ENCODE measurements around the gene KCNQ1.

The KCNQ1 gene

DNA sequence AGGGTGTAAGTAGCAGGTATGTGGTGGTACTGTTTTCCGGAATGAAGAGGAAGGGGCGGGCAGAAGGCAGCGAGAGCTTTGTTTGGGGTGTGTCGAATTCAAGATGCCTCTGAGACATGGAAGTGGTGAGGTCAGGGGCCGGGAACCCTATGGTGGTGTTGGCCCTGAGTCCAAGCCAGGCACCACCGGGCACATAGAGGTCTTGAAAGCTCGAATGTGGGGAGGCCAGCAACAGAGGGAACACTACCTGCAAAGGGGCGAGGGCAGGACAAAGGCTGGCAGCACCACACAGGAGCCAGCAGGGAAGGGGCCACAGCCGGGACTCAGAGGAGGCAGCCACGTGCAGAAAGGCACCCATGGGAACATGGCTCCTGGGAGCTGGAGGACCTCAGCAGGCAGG, 383.0 kb downstream of the KCNQ1 start:
- Histone ChIP-seq H3K4me3 (ENCODE audit: low read length, poor library complexity, severe bottlenecking) (no peak overlapping the region), H3K27me3 (ENCODE audit: insufficient read depth, low read length, poor library complexity, severe bottlenecking) (no peaks in the 10 kb centered on the region), H3K79me2 (ENCODE audit: insufficient read depth, low read length) (no peaks in the 10 kb centered on the region), H4K20me1 (ENCODE audit: insufficient read depth, low read length, poor library complexity, severe bottlenecking) (no peaks in the 10 kb centered on the region), H3F3A (ENCODE audit: low read depth) (no peaks in the 10 kb centered on the region), H3K4me1 (ENCODE audit: insufficient read depth, low read length, poor library complexity, severe bottlenecking) (no peaks in the 10 kb centered on the region), H3K9me3 (ENCODE audit: insufficient read depth, low read depth, low read length) (peaks cover 21% of the 10 kb centered on the region; the same call in 1 of the 2 replicates), H2AFZ (ENCODE audit: low read length) (no peak overlapping the region), H3K9ac (ENCODE audit: low read depth, low read length, poor library complexity, severe bottlenecking) (no peak overlapping the region), H3K4me2 (ENCODE audit: low read depth, low read length, poor library complexity, severe bottlenecking) (no peak overlapping the region), H3K36me3 (ENCODE audit: insufficient read depth, low read length) (0 out of 2 replicates have a peak, but pooled peaks cover 3% of the 10 kb centered on the region), H3K9me2 (replicated peaks; ENCODE audit: low read depth, low read length) (no peaks in the 10 kb centered on the region)
- TF ChIP-seq EZH2phosphoT487 (IDR thresholded peaks at IDR 0.05; ENCODE audit: borderline replicate concordance), result no peak
- TF ChIP-seq, protein P1, sequence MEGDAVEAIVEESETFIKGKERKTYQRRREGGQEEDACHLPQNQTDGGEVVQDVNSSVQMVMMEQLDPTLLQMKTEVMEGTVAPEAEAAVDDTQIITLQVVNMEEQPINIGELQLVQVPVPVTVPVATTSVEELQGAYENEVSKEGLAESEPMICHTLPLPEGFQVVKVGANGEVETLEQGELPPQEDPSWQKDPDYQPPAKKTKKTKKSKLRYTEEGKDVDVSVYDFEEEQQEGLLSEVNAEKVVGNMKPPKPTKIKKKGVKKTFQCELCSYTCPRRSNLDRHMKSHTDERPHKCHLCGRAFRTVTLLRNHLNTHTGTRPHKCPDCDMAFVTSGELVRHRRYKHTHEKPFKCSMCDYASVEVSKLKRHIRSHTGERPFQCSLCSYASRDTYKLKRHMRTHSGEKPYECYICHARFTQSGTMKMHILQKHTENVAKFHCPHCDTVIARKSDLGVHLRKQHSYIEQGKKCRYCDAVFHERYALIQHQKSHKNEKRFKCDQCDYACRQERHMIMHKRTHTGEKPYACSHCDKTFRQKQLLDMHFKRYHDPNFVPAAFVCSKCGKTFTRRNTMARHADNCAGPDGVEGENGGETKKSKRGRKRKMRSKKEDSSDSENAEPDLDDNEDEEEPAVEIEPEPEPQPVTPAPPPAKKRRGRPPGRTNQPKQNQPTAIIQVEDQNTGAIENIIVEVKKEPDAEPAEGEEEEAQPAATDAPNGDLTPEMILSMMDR (conservative IDR thresholded peaks at IDR 0.05; ENCODE audit: low read length), result no peak

DNA sequence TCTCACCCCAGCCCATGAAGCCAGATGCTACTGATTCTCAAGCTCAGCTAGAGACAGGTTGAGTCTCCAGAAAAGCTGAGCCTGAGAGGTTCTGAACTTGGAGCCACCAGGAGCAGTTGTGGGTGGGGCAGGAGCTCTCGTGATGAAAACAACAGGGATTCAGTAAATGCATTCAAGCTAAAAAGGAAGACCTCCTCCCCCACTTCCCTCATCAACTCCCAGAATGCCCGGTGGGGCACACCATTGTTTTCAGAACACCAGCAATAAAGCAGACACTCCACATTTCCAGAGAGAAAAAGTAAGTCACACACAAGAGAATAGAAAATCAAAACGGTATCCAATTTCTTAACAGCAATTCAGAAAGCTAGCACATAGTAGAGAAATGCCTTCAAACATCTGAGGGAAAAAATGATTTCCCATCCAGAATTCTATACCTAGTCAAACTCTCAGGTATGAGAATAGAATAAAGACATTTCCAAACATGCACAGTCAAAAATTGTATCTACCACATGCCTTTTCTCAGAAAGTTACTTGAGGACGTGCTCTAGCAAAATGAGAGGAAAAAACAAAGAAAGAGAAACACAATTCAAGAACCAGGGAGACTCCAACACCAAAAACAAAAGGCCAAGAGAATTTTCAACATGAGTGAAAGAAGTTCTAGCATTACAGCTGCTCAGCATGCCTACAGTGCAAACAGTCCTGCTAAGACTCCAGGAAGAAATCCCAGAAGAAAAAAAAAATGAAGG, 383.9 kb downstream of the KCNQ1 start:
- Histone ChIP-seq H3K9me3 (ENCODE audit: insufficient read depth, low read depth, low read length) (peaks cover 13% of the 10 kb centered on the region; the same call in 1 of the 2 replicates), H3K9me2 (replicated peaks; ENCODE audit: low read depth, low read length) (no peaks in the 10 kb centered on the region), H3K4me3 (ENCODE audit: low read length, poor library complexity, severe bottlenecking) (no peak overlapping the region), H3K4me2 (ENCODE audit: low read depth, low read length, poor library complexity, severe bottlenecking) (no peak overlapping the region), H3K4me1 (ENCODE audit: insufficient read depth, low read length, poor library complexity, severe bottlenecking) (no peaks in the 10 kb centered on the region), H3K36me3 (ENCODE audit: insufficient read depth, low read length) (no peaks in the 10 kb centered on the region), H3K27me3 (ENCODE audit: insufficient read depth, low read length, poor library complexity, severe bottlenecking) (no peaks in the 10 kb centered on the region), H4K20me1 (ENCODE audit: insufficient read depth, low read length, poor library complexity, severe bottlenecking) (no peaks in the 10 kb centered on the region), H3K79me2 (ENCODE audit: insufficient read depth, low read length) (no peaks in the 10 kb centered on the region), H2AFZ (ENCODE audit: low read length) (no peak overlapping the region), H3K9ac (ENCODE audit: low read depth, low read length, poor library complexity, severe bottlenecking) (no peak overlapping the region), H3F3A (ENCODE audit: low read depth) (no peaks in the 10 kb centered on the region)
- no peak for TF ChIP-seq EZH2phosphoT487 (IDR thresholded peaks at IDR 0.05; ENCODE audit: borderline replicate concordance)
- TF ChIP-seq, protein P1 (conservative IDR thresholded peaks at IDR 0.05; ENCODE audit: low read length), result no peak

DNA sequence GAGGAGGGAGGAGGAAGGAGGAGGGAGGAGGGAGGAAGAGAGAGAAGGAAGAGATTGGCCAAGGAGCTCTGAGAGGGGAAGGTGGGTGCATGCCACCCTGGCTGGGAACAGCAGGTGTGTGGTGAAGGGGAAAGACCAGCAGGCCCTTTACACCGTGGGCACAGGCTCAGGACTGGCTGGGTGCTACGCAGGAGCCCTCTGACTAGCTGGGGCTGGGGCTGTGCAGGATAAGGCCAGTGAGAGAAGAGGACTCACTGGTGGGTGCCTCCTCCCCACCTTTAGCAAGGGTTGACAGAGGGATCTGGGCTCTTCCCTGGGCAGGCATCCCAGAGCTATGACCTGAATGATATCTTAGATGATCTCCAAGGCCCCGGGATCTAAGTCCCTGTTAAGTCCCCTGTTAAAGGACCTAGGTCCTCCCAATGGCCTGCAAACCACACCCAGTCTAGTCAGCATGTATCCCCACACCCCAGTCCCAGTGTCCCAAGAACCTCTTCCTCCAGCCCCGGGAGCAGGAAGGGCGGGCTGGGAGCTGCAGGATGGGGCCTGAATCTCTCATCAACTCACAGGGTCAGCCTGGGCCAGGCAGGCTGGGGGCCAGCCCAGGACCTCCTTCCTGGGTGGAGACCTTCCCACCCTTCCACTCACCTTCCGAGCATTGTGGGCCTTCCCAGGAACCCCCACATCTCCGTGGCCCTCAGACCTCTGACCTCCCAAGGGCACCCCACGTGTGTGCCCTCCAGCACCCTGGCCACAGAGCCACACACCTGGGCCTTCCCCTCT, 385.4 kb downstream of the KCNQ1 start:
- Histone ChIP-seq H3K9me2 (replicated peaks; ENCODE audit: low read depth, low read length) (no peaks in the 10 kb centered on the region), H4K20me1 (ENCODE audit: insufficient read depth, low read length, poor library complexity, severe bottlenecking) (no peaks in the 10 kb centered on the region), H3K9me3 (ENCODE audit: insufficient read depth, low read depth, low read length) (peaks cover 13% of the 10 kb centered on the region; the same call in 1 of the 2 replicates), H3K4me3 (ENCODE audit: low read length, poor library complexity, severe bottlenecking) (no peak overlapping the region), H3K27me3 (ENCODE audit: insufficient read depth, low read length, poor library complexity, severe bottlenecking) (no peaks in the 10 kb centered on the region), H3K36me3 (ENCODE audit: insufficient read depth, low read length) (no peaks in the 10 kb centered on the region), H2AFZ (ENCODE audit: low read length) (no peak overlapping the region), H3K9ac (ENCODE audit: low read depth, low read length, poor library complexity, severe bottlenecking) (no peak overlapping the region), H3K4me1 (ENCODE audit: insufficient read depth, low read length, poor library complexity, severe bottlenecking) (no peaks in the 10 kb centered on the region), H3K4me2 (ENCODE audit: low read depth, low read length, poor library complexity, severe bottlenecking) (no peak overlapping the region), H3K79me2 (ENCODE audit: insufficient read depth, low read length) (no peaks in the 10 kb centered on the region), H3F3A (ENCODE audit: low read depth) (no peaks in the 10 kb centered on the region)
- TF ChIP-seq EZH2phosphoT487 (IDR thresholded peaks at IDR 0.05; ENCODE audit: borderline replicate concordance), result no peak
- TF ChIP-seq, protein P1 (conservative IDR thresholded peaks at IDR 0.05; ENCODE audit: low read length), result no peak

All from Loucy (cell line).